Stimulated activated naive CD4-positive, alpha-beta T cell treated with Interleukin-2 at 50 U/mL for 16 hours (primary cell): ENCODE measurements around the gene FMN2.
"Not testable (repeated sequence)": the region's sequence is repeated elsewhere in the genome, so short reads cannot be mapped to it uniquely, and the experiment has no call there.

ENCODE experiments used
- DNase-seq: peaks from one replicate; lab custom pipeline; 2025; lab: John Stamatoyannopoulos, UW

The FMN2 gene

GRCh38 chr1:240366636-240367035 lies 275.0 kb downstream of the FMN2 start:
- no peak for DNase-seq

DNA sequence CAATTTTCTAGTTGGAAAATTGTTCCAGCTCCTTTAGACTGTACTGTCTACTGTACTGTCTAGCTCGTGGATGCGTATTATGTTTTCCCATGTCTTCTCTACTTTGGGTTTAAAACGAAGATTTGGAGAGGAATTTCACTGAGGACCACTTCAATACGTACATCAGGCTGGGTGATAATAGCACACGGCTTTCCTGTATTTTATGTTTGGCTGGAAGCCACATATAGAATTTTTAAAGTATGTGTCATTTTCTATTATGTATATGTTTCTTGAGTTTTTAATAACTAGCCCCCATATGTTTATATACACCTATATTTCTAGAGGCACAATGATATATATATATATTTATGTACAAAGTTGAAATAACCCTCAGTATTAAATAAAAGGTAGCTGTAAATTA lies 293.9 kb downstream of the FMN2 start:
- DNase-seq = no peak

GRCh38 chr1:240385985-240386978 lies 294.6 kb downstream of the FMN2 start:
- no peak for DNase-seq

GRCh38 chr1:240387051-240387450 lies 295.4 kb downstream of the FMN2 start:
- DNase-seq = no peak

DNA sequence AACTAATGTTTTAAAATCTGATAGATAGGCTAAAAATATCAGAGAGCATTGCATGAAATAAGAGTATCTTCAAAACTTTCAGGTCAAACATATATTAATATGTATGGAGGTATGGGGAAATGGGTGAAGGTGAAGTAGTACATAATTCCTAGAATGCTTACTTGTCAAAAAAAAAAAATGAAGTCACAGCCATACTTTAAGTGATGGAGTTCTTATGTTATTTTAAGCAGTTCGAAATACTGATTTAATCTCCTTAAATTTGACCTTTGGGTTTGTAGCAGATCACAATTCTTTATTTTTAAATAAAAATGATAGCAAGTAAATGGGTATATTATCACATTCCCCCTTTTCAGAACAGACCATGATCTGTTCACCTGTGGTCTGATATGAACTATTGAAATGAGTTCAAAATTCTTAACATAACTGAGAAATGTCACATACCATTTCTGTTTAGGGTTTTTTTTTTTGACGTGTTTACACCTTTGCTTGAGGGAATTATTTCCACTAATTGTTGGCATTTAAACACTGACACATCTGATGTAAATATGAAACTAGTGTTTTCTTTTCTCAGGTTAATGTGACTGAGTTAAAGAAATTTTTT lies 300.1 kb downstream of the FMN2 start:
- DNase-seq = no peak

GRCh38 chr1:240394353-240394752 lies 302.7 kb downstream of the FMN2 start:
- DNase-seq = no peak

DNA sequence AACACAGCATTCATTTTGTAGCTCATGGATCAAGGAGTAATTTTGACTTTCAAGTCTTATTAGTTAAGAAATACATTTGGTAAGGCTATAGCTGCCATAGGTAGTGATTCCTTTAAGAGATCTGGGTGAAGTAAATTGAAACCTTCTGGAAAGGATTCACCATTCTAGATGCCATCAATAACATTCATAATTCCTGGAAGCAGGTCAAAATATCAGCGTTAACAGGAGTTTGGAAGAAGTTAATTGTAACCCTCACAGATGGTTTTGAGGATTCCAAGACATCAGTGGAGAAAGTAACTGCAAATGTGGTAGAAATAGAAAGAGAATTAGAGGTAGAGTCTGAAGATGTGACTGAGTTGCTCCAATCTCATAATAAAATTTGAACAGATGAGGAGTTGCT lies 303.7 kb downstream of the FMN2 start:
- no peak for DNase-seq

DNA sequence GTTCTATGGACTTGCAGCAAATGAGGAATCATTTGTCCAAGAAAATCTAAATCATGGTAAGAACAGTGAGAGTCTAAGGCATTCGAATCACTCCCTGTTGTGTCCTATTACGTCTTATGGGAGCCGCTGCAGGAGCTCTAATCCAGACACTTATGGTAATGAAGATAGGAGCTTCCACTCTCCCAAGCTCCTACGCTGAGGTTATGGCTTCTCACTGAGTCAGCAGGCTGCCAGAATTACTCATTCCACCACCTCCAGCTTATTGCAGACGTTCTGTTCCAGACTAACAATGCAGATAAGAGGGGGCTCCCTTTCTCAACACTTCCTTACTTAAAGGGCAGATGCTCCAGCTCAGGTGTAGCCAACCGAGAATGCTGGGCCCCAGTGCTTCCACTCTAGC lies 307.7 kb downstream of the FMN2 start:
- DNase-seq = no peak

GRCh38 chr1:240401731-240402130 lies 310.0 kb downstream of the FMN2 start:
- DNase-seq = no peak

- DNase-seq = no peak
Measured at GRCh38 chr1:240402326-240402725, 310.6 kb downstream of the FMN2 start.

GRCh38 chr1:240404286-240404685 lies 312.6 kb downstream of the FMN2 start:
- DNase-seq = no peak

- no peak for DNase-seq
Measured at GRCh38 chr1:240405751-240406150, 314.1 kb downstream of the FMN2 start.

DNA sequence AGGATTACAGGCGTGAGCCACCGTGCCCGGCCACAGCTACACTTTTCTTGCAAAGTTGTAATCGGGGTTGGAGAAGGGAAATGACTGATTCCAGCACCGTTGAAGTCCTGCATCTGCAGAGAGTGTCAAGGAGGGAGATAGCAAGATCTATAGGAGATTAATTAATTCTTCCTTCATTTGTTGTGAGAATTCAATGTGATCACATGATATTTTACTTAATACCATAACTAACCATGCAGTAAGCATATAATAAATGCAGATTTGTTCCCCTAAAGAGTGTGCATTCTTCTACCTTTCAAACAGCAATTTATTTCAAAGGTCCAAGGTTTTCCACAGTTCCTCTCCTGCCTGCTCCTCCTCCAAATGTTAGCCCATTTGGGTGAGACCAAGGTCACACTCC lies 315.7 kb downstream of the FMN2 start:
- no peak for DNase-seq

- DNase-seq = no peak
Measured at GRCh38 chr1:240409615-240410014, 317.9 kb downstream of the FMN2 start.

GRCh38 chr1:240413732-240414131 lies 322.0 kb downstream of the FMN2 start:
- DNase-seq = no peak

- DNase-seq = no peak
Measured at GRCh38 chr1:240414237-240414636, 322.6 kb downstream of the FMN2 start.

DNA sequence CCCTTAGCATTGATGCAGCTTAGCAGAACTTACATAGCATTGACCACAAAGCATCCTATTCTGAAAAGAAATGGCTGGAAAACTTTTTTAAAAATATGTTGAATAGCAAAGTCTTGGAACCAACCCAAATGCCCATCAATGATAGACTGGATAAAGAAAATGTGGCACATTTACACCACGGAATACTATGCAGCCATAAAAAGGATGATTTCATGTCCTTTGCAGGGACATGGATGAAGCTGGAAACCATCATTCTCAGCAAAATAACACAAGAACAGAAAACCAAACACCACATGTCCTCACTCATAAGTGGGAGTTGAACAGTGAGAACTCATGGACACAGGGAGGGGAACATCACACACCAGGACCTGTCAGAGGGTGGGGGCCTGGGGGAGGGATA lies 323.3 kb downstream of the FMN2 start:
- DNase-seq = not testable (repeated sequence)

DNA sequence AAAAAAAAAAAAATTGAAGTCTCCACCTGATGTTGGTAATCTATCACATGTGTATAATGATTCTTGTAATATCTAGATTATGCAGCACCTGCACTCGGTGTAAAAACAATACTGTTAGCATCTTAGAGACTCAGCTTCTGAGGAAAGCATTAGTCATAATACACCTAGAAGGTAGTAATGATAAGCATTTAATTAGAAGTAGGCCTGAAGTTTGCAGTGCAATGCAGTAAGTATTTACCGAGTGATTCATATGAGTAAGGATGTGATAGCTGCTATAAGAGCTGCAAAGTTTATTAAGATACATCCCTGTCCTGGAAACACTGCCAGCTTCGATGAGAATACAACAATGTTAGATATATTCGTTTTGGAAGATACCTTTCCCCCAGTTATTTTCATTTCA lies 323.8 kb downstream of the FMN2 start:
- no peak for DNase-seq

GRCh38 chr1:240417317-240417716 lies 325.6 kb downstream of the FMN2 start:
- DNase-seq = no peak

- no peak for DNase-seq
Measured at GRCh38 chr1:240420766-240421165, 329.1 kb downstream of the FMN2 start.

DNA sequence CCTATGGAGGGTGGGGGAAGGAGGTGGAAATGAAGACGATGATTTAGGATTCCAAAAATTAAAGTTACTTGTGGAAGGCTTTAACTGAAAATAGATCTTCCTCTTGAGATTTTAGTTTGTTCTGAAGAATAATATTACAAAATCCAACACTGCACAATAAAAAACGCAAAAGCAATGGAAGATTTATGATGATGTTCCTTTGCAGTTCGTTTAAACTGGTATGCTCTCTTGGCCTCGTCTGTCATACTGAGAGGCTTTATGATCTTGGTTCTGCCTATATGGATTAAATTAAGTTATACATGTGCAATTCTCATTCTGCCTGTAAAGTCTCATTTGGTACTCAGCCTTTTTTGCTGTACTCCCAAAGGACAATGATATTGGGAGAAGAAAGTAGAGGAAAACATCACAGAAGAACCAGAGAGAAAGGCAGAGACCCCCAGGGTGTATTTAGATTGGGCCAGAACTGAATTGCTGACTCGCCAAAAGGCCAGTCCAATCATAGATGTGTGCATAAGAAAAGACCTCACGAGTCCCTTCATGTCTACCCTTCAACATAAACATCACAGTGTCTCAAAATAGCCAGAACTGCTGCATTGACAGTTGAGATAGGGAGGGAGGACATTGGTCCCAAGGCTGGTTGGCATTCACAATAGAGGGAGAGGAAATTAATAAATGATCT lies 331.7 kb downstream of the FMN2 start:
- DNase-seq = no peak

GRCh38 chr1:240424740-240425464 lies 333.2 kb downstream of the FMN2 start:
- no peak for DNase-seq
